Measurements from ENCODE around the gene CMC4.

- no peak for TF ChIP-seq CTCF (IDR thresholded peaks at IDR 0.05)
- TF ChIP-seq POLR2A (IDR thresholded peaks at IDR 0.05) = no peak
Measured at GRCh38 chrX:155105919-155106318, 35.0 kb upstream of the CMC4 start.

Data from suprapubic skin (tissue), 3 donors.